CD4-positive, alpha-beta T cell treated with Interleukin-4 for 4 hours (primary cell): ENCODE data around the gene ROBO4.

Experiments used
- DNase-seq: peaks from one replicate; pipeline ENCODE4 v3.0.0-alpha.2; 2020

Gene ROBO4

DNA sequence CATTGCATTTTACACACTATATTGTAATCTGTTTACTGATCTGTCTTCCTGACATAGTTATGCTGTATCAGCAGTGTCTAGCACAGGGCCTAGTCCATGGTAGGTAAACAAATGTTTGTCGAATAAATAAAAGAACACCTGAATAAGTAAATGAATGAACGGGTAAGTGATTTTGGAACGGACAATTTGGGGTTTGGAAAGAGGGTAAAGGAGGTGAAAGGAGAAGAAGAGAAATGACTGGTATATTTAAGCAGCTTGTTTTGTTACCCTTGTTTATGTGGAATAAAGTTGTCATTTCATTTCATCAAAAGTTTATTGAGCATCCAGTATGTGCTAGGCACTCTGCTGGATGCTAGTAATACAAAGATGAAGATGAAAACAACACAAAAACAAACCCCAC, 21.3 kb upstream of the ROBO4 start, which contains the start of gene HEPN1:
HEPN1 (plus strand) TSS at position 301 of the 400 bp plus-strand sequence.
- no peak for DNase-seq

DNA sequence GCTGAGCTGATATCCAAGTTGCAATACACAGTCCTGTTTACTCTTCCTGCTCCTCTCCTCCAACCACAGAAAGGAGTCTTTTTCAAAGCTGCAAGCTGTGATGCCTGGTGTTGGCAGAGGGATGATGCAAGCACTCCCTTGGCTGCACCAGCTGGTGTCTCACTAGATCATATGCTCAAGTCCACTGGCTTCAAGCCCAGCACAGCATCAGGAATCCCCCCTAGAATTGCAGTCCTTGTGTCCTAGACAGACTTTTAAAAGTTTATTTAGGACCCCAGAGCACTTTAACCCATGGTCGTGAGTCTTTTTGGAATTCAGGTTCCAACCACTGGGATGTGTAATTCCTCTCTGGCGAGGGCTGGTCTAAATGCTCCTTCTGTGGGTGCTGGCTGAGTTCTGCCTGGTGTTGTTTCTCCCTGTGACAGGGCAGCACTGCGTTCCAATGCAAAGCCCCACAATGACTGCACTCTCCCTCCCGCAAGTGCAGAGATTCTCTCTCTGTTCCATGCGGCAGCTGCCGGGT, 19.5 kb upstream of the ROBO4 start:
- DNase-seq: no peak

DNA sequence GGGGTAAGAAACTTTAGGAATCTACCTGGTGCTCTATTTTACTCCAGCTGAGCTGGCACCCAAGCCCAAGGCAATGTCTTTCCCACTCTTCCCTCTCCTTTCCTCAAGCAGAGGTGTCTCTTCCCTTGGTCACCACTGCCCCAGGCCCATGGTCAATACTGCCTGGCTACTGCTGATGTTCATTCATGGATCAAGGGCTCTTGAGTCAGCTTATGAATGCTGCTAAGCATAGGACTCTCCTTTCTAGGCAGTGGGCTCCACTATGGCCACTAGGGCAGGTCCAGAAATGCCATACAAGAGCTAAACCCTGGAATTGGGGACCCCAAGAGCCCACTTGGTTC, 18.7 kb upstream of the ROBO4 start:
- no peak for DNase-seq

DNA sequence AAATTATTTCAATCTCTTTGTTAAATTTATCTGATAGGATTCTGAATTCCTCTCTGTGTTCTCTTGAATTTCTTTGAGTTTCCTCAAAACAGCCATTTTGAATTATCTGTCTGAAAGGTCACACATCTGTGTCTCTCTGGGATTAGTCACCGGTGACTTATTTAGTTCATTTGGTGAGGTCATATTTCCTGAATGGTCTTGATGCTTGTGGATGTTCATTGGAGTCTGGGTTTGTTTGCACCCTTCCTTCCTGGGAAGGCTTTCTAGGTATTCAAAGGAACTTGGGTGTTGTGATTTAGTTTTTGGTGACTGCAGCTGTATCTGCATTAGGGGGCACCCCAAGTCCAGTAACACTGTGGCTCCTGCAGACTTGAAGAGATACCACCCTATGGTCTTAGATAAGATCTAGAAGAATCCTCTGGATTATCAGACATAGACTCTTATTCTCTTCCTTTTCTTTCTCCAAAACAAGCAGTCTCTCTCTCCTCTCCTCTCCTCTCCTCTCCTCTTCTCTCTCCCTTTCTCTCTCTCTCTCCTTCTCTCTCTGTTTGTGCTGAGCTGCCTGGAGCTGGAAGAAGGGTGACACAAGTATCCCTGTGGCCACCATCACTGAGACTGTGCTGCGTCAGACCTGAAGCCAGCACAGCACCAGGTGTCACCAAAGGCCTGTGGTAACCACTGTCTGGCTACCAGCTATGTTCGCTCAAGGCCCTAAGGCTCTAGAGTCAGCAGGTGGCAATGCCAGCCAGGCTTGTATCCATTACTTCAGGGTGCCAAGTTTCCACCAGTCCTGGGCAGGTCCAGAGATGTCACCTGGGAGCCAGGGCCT, 18.1 kb upstream of the ROBO4 start:
- DNase-seq: no peak

DNA sequence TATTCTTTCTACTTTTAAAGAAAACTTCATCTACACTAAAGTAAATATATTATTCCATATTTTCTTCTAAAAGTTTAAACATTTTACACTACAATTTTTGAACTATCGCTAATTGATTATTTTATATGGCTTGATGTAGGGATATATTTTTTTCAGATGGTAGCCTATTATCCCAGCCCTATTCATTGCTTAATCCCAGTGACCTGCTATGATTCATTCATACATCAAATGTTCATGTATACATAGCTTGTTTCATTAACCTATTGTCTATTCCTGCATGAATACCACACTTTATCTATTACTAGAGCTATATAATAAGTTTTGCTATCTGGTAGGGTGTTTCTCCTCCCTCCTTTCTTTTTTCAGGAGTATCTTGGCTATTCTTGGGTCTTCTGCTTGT, 5.0 kb upstream of the ROBO4 start:
- DNase-seq: no peak

DNA sequence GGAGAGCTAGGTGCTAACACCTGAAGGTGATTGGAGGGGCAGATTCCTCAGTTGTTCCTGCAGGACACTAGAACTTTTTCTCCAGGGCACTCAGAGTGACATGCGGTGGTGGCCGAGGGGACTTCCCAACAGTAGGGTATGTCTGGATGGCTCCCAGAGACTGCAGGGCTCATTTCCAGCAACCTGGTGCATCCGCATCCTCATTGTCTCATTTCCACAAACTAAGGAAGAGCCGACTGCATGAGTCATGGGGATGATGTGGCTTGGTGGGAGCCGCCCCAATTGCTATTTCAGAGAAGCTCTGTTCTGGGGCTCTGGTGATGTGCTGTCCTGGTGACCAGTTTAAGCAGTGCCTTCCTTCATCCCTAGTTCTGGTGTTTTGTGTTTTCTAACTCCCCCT, 2.8 kb upstream of the ROBO4 start:
- DNase-seq: no peak

DNA sequence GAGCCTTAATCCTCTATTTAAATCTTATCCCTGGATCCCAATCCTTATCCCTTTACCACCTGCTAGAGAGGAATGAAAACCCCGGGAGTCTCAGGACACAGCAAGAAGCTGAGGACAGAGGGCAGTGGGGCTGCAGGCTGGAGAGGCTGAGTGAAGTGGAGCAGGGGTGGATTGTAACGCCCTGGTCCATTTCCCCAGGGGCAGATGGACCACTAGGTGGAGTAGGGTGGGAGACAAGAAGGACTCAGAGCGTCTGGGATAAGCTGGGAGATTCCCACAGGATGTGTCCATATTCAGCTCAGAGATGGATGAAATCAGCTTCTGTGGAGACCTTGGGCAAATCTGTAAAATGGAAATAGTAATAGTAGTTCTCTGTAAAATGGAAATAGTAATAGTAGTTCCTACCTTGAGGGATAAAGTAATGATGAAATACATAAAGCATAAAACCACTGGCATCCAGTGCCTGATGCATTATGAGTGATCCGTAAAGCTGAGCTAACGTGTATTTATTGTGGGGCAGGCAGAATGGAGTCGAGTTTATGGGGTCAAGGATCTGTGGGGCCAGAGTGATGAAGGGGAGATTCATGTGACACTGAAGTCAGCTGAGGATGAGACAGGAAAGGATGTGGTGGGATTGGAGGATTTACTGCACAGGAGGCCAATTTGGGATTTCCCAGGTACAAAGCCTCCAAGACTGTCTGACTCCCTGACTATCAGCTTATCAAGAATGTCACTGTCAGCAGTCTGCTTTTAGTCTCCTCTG, 1.9 kb upstream of the ROBO4 start:
- DNase-seq: no peak

DNA sequence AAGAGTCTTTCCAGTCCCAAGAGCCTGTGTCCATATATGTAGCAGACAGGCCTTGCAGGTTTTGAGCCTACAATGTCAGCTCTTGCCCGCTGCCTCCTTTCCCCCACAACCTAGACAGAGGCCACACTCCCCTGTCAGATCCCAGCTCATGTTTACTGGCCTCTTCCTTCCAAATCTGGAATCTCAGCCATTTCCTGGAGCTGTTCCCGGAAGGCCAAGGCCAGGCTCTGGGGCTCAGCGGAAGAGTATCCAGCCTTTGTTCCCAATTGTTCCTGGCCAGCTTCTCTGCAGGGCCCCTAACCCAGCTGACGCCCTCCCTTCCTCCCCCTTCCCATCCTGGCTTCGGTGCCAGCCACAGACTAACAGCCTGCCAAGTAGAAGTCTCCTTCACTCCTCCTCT, 1.0 kb upstream of the ROBO4 start:
- no peak for DNase-seq

DNA sequence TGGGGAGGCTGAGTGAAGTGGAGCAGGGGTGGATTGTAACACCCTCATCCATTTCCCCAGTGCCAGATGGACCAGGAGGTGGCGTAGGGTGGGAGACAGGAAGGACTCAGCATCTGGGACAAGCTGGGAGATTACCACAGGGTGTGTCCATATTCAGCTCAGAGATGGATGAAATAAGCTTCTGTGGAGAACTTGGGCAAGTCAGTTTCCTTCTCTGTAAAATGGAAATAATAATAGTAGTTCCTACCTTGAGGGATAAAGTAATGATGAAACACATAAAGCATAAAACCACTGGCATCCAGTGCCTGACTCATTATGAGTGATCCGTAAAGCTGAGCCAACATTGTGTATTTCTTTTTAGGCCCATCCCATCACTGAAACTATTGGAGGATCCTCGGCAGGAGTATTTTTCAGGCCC, 607 bp upstream of the ROBO4 start:
- no peak for DNase-seq

DNA sequence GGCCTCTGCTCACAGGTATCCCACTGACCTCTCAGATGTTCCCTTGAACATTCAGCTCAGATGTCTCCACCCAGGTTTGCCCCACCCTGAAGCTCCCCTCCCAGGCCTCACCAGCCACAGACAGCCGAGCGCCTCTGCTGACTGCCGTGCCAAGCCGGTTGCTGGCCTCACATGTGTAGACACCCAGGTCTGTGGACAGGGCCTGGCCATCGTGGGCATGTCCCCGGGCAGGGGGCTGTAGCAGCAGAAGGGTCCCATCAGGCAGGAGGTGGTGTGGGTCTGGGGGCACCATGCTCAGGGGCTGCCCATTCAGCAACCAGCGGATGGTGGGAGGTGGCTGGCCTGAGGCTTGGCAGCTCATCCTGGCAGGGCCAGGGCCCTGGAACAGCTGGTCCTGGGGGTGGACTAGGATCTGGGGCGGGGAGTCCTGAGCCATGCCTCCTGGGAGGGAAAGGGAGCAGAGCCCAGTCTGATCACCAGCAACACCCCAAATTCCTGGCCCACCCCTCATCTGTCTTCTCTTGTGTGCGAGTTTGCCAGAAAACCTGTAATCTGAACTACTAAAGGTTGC, 759 bp downstream of the ROBO4 start:
- no peak for DNase-seq

DNA sequence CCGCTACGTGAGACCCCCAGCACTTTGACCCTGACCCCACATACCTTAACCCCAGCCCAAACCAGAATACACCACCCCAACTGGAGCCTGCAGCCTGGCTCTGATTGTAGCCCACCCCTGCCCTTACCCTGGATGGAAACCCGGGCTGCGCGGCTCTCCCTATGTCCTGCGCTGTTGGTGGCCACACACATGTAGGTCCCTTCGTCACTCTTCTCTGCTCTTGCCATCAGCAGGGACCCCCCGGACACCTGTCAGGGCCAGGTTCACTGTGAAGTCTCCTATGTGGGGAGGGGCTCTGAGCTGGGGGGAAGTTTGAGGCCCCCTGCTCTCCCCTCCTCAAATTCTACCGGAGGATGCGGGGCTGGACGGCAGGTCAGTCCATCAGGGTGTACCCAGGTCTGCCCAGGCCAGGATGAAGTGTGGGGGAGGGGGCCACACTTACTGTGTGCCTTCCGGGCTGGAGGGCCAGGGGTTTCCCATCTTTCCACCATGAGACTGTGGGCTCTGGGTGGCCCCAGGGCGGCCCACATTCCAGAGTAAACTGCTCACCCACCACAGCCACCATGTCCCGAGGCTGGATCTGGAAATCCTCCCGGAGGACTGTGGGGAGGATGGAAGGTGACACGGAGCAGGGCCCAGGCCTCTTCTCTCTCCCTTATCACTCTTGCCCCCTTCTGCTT, 1.5 kb downstream of the ROBO4 start:
- no peak for DNase-seq

DNA sequence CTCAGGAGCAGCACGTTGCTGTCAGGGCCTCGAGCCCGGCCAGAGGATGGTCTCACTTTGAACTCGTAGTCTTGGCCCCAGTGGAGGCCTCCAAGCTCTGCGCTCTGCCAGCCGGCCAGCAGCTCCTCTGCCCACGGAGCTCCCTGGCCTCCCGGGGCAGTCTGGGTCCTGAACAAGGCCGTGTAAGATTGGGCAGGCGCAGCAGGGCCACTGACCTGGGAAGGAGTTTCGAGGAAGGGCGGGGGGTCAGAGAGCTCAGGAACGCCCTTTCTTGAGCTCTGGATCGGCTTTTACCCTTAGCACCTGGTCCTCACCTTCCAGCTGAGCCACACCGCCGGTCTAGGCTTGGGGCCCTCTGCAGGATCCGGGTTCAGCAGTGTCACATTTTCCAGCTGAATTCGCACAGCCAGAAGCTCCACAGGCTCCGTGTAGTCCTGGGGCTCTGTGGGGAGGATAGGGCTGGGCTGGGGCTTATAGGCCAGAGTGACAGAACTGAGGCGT, 2.1 kb downstream of the ROBO4 start:
- DNase-seq: no peak

DNA sequence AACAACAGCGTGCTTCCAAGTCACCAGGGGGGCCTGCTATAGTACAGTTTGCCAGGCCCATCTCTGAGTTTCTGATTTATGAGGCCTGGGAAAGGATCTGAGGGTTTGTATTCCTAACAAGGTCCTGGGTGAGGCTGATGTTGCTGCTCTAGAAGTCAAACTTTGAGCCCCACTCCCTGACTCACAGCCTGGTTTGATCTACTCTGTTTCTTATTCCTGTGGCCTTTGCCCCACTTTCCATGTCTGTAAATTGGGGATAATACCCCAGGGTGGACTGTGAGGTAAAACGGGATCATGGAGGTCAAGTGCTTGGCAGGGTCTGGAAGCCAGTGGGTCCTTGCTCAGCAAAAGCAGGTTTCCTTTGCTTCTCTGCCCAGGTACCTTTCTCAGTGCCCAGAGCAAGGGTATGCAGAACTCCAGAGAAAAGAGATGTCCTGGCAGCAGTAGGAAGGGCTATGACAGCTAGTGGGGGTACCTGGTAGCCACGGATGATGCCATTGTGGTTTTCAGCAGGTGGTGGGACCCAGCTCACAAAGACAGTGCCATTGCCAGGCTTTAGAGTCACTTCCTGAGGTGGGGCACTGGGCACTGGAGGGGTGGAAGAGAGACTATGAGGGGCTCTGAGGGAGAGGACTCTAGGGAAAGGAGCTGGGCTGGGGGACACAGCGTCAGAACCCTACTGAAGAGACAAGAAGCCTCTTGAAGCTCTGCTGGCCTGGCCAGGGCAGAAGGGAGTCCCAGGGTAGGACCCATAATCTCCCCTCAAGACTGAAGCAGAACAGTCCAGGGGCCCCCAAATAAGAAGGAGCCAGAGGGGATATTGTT, 2.8 kb downstream of the ROBO4 start:
- DNase-seq: no peak

DNA sequence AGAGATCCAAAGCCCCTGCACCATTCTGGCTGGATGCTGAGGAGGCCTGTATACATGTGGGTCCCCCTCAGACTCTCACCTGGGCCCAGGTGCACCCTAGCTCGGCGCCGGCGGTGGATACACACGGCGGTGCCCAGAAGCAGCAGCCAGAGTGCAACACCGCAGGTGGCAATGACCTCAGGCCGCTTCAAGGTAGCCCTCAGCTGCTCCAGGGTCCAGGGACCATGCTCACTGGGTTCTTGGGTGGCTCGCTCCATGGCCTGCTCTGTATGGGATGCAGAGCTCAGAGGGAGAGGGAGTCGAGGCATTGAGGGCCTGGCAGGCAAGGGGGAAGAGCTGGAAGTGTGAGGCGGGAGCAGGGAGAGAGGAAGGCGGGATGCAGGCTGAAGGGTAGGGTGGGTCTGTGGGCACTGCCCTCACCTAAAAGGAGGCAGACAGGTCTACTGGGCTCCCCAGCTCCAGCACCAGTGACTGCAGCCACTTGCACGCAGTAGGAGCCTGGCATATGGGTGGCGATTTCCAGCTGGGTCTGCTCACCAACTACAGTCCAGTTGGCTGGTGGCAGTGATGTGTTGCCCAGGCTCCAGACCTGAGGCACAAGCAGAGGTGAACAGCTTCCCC, 3.8 kb downstream of the ROBO4 start:
- DNase-seq: no peak

DNA sequence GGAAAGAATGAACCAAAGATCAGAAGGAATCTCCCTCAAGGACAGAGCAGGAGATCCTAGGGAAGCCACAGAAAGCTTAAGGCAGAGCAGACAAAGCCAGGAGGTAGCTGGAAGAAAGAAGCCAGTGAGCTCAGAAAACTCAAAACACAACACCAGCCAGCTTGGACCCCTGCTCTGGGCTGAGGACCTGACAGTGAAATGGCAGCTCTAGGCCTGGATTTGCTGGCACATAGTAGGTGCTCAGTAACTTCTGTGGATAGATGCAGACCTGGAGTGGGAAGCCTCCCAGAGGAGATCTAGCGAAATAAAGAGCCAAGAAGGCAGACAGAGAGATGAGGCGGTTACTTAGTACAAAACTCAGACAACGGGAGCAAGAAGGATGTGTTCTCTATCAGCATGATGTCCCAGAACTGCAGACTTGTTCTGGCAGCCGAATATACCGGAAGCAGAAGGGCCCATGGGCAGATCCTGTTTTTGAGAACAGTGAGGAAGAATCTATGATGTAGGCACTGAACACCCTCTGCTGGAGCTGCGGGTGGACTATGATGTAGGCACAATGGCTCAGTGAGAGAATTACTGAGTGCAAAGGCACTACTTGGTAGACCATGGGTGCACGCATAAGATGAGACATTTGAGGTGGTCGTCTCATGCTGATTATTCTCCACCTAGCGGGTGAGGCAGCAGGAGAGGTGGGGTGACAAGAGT, 4.8 kb downstream of the ROBO4 start:
- no peak for DNase-seq

DNA sequence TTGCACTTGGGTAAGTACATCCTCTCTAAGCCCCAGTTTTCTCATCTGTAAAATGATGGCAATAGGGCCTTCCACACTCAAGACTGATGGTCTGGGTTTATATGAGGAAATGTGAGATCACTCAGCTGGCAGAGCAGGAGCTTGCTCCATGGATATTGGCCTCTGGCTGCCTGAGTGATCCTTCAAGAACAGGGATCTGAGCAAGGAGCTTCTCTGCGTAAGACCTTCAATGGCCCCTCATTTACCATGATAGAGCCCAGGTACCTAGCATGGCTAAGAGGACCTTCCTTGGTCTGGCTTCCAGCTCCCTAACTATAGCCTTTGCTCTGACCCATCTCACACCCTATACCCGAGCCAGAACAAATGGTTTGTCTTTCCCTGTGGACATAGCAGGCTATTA, 5.5 kb downstream of the ROBO4 start:
- DNase-seq: no peak

DNA sequence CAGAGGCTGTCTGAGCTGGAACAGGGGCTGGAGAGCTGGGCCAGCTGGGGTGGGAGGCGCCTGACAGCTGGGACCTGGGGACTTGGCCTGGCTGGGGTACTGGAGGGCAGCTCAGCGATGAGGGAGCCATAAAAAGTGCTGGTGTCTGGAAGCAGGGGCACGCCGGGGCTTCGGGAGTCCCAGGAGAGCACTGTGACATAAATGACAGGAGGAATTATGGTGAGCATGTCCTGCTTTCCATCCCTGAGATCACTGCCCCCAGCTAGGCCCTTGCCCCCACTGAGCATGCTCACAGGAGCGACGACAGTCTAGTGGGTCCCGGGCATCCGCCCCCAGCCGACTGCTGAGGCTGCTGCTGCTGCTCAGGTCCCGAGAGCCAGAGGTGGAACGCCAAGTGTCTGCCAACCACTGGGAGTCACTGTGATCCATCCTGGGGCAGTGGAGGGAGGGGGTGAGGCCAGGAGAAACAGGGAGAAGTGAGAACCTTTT, 6.2 kb downstream of the ROBO4 start:
- no peak for DNase-seq

DNA sequence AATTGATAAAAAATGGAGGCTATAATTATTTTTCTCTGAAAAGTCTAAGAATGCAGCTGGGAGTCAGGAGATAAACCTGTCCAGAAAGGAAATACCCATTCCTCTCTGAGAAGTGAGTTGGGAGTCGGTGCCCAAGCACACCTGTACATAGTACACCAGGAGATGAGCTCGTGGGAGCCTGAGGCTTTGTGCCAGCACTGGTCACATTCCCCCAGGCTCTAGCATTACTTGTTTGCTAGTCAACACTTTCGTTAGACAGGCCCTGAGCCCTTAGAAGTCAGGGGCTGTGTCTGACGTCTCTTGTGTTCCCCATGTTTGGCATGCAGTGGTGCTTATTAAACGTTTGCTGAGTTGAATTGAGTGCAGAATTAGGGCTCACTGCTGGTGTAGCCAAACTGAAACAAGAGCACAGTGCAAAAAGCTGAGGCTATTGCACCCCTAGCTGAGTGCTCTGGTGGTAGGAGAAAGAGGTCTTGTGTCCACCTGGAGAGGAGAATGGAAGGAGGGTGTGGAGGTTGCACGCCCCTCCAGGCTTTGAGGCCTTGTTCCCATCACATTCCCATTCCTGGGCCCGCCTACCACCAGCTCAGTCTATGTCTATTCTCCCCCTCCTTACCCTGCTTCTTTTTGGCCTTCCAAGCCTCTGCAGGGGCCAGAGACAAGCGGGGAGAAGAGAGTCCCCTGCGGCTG, 6.8 kb downstream of the ROBO4 start:
- DNase-seq: no peak

DNA sequence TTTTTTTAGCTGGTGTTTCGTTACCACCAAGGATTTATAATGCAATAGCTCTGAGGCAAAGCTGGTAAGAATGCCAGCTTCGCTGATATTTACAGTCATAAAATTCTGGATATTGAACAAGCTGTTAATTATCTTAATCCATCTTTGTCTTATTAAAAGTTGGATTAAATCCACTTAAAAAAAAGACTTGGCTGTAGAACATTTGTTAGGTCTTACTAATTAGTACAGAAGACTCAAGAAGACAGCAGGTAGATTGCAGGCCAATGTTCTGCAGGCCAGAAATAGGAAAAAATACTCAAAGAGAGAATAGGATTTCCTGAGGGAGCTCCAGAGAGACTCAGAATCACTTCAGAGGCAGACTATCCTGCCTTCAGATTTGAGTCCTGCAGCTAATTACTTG, 7.5 kb downstream of the ROBO4 start:
- DNase-seq: no peak
